GM18868 (cell line): ENCODE data around the gene IDH3B.
A peak's percentile ranks its signal among the peaks of the same experiment; 100 is the strongest.
"Not testable (repeated sequence)": the region's sequence is repeated elsewhere in the genome, so short reads cannot be mapped to it uniquely, and the experiment has no call there.

Source experiments
- ATAC-seq: cut with Tn5 transposase; IDR thresholded peaks from one replicate; pipeline ENCODE4 v1.9.1; 2021; ENCODE audit warnings: mild to moderate bottlenecking, moderate library complexity; ENCODE audit not compliant: unreplicated experiment

The IDH3B gene

GRCh38 chr20:2663887-2664719 is at the start of gene IDH3B:
Gene IDH3B, minus strand, starts transcription at chr20:2664216. Its CDS starts 28 bp downstream, at chr20:2664188.
- ATAC-seq, result peak; percentile 86

GRCh38 chr20:2713285-2713684 is 49.3 kb upstream of the IDH3B start:
- no peak for ATAC-seq

GRCh38 chr20:2709205-2709981 is 45.4 kb upstream of the IDH3B start:
- no peak for ATAC-seq

GRCh38 chr20:2708665-2709064 is 44.6 kb upstream of the IDH3B start:
- no peak for ATAC-seq

DNA sequence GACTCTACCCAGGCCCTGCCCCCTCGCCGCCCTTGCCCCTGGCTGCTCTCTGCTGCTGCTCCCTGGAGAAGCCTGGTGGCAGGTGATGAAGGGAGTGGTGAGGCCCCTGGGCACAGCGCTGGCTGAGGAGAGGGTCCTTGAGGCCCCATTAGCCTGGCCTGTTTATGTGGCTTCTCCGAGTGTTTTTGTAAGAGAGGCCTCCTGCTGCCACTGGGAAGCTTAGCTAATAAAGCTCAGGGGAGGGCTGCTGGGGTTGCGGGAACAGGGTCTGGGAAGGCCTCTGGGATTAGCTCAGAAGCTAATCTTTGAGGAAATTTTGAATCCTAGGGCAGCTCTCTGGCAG is 44.0 kb upstream of the IDH3B start:
- no peak for ATAC-seq

DNA sequence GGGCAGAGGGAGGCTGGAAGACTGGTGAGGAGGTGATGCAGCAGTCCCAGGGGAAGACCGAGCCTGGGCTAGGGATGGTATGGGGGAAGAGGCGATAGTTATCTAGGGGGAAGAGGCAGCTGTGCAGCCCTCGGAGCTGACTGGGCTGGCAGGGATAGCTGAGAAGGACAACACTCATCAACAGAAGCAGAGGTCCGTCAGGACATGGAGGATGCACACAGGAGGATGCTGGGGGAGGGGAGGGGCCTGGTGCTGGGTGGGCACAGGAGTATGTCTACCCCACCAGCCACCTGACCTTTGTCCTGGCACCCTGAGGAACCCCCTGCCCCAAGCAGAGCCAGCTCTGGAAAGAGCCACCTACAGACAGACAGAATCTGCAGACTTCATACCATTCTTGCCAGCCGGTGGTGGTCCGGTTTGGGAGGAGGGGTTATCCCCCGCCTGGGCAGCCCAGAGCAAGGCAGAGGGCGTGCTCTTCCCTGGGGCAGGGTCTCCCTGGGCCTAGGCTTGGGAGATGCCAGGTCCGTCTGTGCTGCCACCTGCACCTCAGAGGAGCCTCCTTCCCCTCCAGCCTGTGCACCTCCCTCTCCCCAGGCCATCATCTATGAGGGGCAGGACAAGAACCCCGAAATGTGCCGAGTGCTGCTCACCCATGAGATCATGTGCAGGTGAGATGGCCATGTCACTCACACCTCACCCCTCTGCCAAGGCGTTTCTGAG is 43.5 kb upstream of the IDH3B start:
- ATAC-seq, result no peak

DNA sequence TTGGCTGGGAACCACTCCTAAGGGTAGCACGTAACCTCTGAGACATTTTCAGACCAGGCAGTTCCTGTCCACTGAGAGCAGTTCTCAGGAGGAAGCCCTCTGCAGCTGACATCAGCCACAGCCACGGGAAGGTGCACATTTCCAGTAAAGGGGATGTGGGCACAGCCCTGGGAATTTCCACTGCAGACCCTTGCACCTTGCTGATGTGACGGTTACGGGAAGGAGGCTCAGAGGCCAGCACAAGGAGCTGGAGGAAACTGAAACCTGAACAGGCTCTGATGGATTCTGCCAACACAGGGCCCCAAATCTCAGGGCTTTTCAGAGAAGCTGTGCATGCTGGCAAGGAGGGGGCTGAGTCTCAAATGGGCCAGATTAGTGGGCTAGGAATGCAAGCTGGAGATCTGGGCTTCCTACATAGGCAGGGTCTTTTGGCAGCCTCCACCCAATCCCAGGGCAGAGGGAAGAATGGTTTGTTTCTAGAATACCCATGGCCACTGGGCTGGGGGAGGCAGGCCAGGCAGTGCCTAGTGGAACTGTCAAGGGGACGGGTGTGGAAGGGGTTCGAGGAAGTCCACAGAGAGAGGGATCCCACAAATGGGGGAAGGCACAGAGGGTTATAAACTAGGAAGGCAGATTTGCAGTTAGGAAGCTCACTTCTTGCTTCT is 42.8 kb upstream of the IDH3B start:
- ATAC-seq, result no peak

GRCh38 chr20:2705931-2706645 is 42.1 kb upstream of the IDH3B start:
- ATAC-seq, result no peak

DNA sequence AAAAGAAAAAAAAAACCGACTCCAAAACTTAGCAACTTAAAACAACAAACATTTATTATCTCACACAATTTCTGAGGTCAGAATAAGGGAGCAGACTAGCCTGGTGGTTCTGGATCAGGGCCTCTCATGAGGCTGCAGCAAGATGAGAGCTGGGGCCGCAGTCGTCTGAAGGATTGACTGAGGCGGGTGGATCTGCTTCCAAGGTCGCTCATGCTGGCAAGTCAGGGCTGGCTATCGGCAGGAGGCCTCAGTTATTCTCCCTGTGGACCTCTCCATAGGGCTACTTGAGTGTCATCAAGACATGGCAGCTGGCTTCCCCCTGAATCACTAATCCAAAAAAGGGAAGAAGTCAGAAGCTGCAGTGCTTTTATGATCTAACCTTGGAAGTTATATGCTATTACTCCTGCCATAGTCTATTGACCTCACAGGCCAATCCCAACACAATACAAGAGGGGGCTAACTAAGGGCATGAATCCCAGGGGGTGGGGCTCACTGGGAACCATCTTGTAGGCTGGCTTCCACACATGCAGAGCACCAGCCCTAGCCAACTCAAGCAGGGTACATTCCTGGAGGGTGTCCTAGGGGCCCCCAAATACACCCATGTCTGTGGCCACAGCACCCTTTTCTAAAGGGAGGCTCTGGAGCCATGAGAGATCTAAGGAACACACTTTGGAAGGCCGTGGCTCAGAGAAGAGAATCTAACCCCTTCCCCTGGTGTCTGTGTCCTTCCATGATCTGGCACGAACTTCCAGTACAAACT is 39.9 kb upstream of the IDH3B start:
- ATAC-seq, result no peak

- ATAC-seq, result no peak
Observed at GRCh38 chr20:2701671-2702081, 37.7 kb upstream of the IDH3B start.

DNA sequence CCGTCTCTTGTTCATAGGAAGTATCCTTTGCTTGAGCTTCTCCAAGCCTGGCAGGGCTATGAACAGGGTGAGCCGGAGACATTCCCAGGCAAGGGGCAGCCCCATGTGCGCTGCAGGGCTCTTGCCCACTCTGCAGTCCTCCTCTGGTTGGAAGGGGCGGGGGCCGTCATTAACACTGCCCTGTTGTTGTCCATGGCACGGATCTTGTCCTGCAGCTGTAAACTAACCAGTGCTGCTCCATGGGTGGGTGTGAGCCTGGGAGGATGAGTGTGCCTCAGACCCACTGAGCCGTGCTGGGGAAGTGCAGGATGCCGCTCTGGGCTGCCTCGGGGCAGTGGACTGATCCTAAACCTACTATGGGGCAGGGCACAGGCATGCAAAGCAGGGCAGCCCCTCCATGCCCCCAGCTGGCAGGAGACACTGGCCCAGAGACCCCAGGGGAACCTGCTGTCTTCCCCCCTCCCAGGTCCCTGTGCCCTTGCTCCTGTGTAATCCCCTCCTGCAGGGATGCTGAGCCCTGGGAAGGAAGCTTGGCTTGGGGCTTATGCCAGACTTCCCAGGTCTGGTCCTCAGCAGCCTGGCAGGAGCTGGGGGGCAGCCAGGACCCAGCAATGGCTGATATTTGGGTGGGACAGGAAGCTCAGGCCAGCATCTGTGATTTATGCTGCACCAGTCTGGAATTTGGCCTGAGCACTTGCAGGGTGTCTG is 37.1 kb upstream of the IDH3B start:
- no peak for ATAC-seq

DNA sequence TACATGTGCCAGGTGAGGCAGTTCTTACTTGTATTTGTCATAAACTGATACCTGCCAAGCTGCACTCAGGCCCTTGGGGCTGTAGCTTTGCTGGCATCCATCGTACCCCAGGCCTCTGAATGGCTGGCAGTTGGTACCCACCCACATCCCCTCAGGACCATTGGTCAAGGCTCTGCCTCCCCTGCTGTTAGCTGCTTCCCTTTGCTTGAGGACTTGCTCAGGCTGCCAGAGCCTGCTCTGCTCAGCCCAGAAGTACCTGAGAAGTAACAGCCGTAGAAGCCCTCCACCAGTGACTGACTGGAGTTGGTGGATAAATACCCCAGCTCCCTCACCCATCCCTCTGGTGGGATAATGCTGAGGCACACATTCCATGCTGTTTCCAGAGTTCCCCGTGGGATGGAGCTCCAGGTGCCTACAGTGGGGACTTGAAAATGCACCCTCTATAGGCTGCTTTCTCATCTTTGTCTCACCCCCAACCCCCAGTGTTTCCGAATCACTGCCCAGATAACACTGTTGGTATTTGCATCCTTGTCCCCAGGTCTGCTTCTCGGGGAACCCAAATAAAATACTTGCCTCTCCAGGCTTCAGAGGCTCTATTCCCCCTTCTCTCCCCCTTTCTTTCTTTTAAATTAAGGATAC is 35.9 kb upstream of the IDH3B start:
- ATAC-seq, result no peak

DNA sequence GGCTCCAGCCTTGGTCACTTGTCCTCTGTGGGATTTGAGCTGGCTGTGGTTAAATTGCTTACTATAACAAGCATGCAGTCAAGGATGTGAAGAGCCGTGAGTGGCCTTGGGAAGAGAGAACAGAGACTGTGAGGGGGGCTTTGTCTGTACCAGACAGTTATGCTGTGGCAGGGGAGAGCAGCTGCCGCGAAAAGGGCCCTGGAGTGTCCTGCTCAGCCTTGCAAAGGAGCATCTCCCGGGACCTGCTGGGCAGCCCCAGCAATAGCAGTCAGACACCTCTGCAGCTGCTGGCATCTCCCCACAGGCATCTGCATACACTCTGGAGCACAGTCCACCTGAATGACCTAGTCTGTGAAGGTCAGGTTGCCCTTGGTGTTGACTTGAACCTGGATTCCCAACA is 34.9 kb upstream of the IDH3B start:
- no peak for ATAC-seq

- no peak for ATAC-seq
Observed at GRCh38 chr20:2698186-2698817, 34.3 kb upstream of the IDH3B start.

GRCh38 chr20:2697768-2698167 is 33.8 kb upstream of the IDH3B start:
- no peak for ATAC-seq

DNA sequence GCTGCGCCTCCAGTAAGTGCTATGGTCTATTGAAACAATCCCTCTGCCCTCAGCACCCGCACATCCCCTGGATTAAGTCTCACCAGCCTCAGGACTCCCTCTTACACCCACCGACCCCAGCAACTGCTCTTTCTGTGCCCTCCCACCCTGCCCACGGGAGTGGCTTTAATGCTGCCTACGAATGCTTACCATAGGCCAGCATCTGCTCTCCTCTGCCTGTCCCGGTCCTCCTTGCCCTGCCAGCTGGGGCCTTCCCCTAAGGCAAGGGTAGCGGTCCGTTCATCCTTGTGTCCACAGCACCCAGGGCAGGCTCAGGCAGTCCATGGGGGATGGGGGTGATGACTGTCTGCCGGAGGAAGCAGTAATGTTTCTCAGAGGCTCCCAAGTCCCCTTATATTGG is 32.6 kb upstream of the IDH3B start:
- no peak for ATAC-seq

- ATAC-seq, result not testable (repeated sequence)
Observed at GRCh38 chr20:2695984-2696525, 32.0 kb upstream of the IDH3B start.
